ENCODE measurements around the gene BPGM. TPM values are rescaled to one million over a fixed set of nuclear protein-coding genes. Genes with fewer than 3 reads are reported as not detected.
A peak's percentile ranks its signal among the peaks of the same experiment; 100 is the strongest.

BPGM gene
- total and polyA plus RNA-seq, 9 donors: 17.2 to 36.8 (median 26.8) TPM

DNA sequence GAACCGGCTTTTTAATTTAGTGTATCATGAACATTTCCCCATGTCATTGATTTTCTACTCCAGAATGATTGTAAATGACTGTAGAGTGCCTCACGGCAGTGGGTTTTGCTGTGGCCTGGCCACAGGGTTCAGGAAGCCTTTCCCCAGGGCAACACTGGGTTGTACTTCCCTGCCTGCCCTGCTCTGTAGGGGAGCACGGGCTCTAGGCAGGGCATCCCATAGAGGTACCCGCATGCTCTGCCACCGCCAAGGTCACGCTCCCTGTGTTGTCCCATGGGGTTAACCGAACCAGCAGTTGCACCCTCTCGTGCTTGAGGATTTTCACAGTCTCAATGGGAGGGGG is 63.8 kb downstream of the BPGM start:
- WGBS (ENCODE audit: insufficient coverage): 72% methylated on average over 7 of the region's 8 CpGs
- H3K9me3 ChIP-seq (replicated peaks; ENCODE audit: control insufficient read depth, low read depth, low read length): no peaks in the 10 kb centered on the region
- no peaks in the 10 kb centered on the region for H3K36me3 ChIP-seq (ENCODE audit: control insufficient read depth, insufficient read depth, low read length)
- H3K27ac ChIP-seq (ENCODE audit: low read length): no peak overlapping the region
- H3K27me3 ChIP-seq (ENCODE audit: control insufficient read depth, insufficient read depth, low read length): no peaks in the 10 kb centered on the region
- no peak for DNase-seq
- H3K4me1 ChIP-seq (ENCODE audit: control insufficient read depth, insufficient read depth, low read length): no peaks in the 10 kb centered on the region
- no peak overlapping the region for H3K4me3 ChIP-seq (ENCODE audit: low read length)

- no peak overlapping the region for H3K27ac ChIP-seq (ENCODE audit: low read length)
- H3K4me3 ChIP-seq (ENCODE audit: low read length): no peak overlapping the region
- WGBS (ENCODE audit: insufficient coverage): 46% methylated on average over 5 of the region's 9 CpGs
- H3K27me3 ChIP-seq (ENCODE audit: control insufficient read depth, insufficient read depth, low read length): no peaks in the 10 kb centered on the region
- H3K9me3 ChIP-seq (replicated peaks; ENCODE audit: control insufficient read depth, low read depth, low read length): no peaks in the 10 kb centered on the region
- no peaks in the 10 kb centered on the region for H3K4me1 ChIP-seq (ENCODE audit: control insufficient read depth, insufficient read depth, low read length)
- no peaks in the 10 kb centered on the region for H3K36me3 ChIP-seq (ENCODE audit: control insufficient read depth, insufficient read depth, low read length)
- no peak for DNase-seq
Observed at GRCh38 chr7:134710854-134711624, 64.4 kb downstream of the BPGM start.

GRCh38 chr7:134712196-134712595 is 65.5 kb downstream of the BPGM start:
- H3K9me3 ChIP-seq (replicated peaks; ENCODE audit: control insufficient read depth, low read depth, low read length): no peaks in the 10 kb centered on the region
- H3K4me3 ChIP-seq (ENCODE audit: low read length): no peak overlapping the region
- no peak overlapping the region for H3K27ac ChIP-seq (ENCODE audit: low read length)
- DNase-seq: no peak
- no peaks in the 10 kb centered on the region for H3K4me1 ChIP-seq (ENCODE audit: control insufficient read depth, insufficient read depth, low read length)
- H3K36me3 ChIP-seq (ENCODE audit: control insufficient read depth, insufficient read depth, low read length): no peaks in the 10 kb centered on the region
- H3K27me3 ChIP-seq (ENCODE audit: control insufficient read depth, insufficient read depth, low read length): no peaks in the 10 kb centered on the region
- no CpG with 5 or more reads among the region's 4 CpGs for WGBS (ENCODE audit: insufficient coverage)

GRCh38 chr7:134714470-134715205 is 68.0 kb downstream of the BPGM start:
- WGBS (ENCODE audit: insufficient coverage): 100% methylated on average over 1 of the region's 2 CpGs
- Histone ChIP-seq H3K36me3 (ENCODE audit: control insufficient read depth, insufficient read depth, low read length) (no peaks in the 10 kb centered on the region), H3K27ac (ENCODE audit: low read length) (no peak overlapping the region), H3K4me3 (ENCODE audit: low read length) (no peak overlapping the region), H3K9me3 (replicated peaks; ENCODE audit: control insufficient read depth, low read depth, low read length) (no peaks in the 10 kb centered on the region), H3K4me1 (ENCODE audit: control insufficient read depth, insufficient read depth, low read length) (no peaks in the 10 kb centered on the region), H3K27me3 (ENCODE audit: control insufficient read depth, insufficient read depth, low read length) (no peaks in the 10 kb centered on the region)
- DNase-seq: no peak

- no CpG with 5 or more reads among the region's 2 CpGs for WGBS (ENCODE audit: insufficient coverage)
- no peaks in the 10 kb centered on the region for H3K9me3 ChIP-seq (replicated peaks; ENCODE audit: control insufficient read depth, low read depth, low read length)
- DNase-seq: no peak
- peaks cover 8% of the 10 kb centered on the region for H3K4me1 ChIP-seq (ENCODE audit: control insufficient read depth, insufficient read depth, low read length)
- no peak overlapping the region for H3K27ac ChIP-seq (ENCODE audit: low read length)
- no peak overlapping the region for H3K4me3 ChIP-seq (ENCODE audit: low read length)
- no peaks in the 10 kb centered on the region for H3K36me3 ChIP-seq (ENCODE audit: control insufficient read depth, insufficient read depth, low read length)
- H3K27me3 ChIP-seq (ENCODE audit: control insufficient read depth, insufficient read depth, low read length): no peaks in the 10 kb centered on the region
Observed at GRCh38 chr7:134718211-134718875, 71.7 kb downstream of the BPGM start.

DNA sequence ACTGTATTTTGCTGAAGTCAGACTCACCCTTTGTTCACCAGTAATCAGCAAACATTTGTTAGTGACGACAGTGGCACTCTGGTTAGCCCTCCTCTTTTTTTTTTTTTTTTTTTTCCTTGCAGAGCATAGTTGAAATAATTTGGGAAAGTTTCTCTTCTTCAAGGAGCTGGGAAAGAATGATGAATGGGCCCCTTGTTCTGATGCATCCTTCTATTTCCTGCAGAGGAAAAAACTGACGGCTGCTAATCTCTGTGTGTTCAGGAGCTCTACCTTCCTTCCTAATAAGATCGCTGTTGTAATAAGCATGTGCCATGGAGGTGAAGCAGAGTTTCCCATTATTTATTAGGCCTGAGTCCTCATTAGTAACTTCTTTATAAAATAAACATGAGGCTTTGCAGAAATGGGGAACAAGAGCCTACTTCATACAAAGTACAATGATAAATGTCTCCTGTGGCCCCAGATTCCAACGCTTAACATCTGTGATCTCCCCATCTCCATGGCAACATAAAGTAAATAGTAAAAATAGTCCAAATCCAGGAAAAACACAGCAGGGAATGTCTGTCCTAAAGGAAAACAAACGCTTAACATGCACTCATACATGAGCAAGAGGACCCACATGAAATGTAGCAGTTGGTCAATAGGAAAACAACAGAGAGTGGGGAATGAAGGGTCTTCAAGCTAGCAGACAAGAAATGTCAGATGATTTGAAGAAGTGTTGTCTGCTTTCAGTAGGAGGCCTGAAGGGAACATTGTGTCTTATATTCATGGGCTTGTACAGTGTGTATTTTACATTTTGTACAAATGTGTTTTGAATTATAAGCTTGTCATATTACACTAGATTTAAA is 73.7 kb downstream of the BPGM start:
- DNase-seq: peak; percentile 93
- Histone ChIP-seq H3K36me3 (ENCODE audit: control insufficient read depth, insufficient read depth, low read length) (no peaks in the 10 kb centered on the region), H3K27me3 (ENCODE audit: control insufficient read depth, insufficient read depth, low read length) (no peaks in the 10 kb centered on the region), H3K4me1 (ENCODE audit: control insufficient read depth, insufficient read depth, low read length) (peaks cover 12% of the 10 kb centered on the region), H3K9me3 (replicated peaks; ENCODE audit: control insufficient read depth, low read depth, low read length) (no peaks in the 10 kb centered on the region), H3K4me3 (ENCODE audit: low read length) (no peak overlapping the region), H3K27ac (ENCODE audit: low read length) (peak overlapping the region; percentile 91)
- no CpG with 5 or more reads among the region's 5 CpGs for WGBS (ENCODE audit: insufficient coverage)

- H3K27ac ChIP-seq (ENCODE audit: low read length): peak overlapping the region; percentile 91
- DNase-seq: no peak
- H3K4me1 ChIP-seq (ENCODE audit: control insufficient read depth, insufficient read depth, low read length): peaks cover 12% of the 10 kb centered on the region
- H3K4me3 ChIP-seq (ENCODE audit: low read length): no peak overlapping the region
- no CpG with 5 or more reads among the region's 2 CpGs for WGBS (ENCODE audit: insufficient coverage)
- H3K27me3 ChIP-seq (ENCODE audit: control insufficient read depth, insufficient read depth, low read length): no peaks in the 10 kb centered on the region
- H3K36me3 ChIP-seq (ENCODE audit: control insufficient read depth, insufficient read depth, low read length): no peaks in the 10 kb centered on the region
- H3K9me3 ChIP-seq (replicated peaks; ENCODE audit: control insufficient read depth, low read depth, low read length): no peaks in the 10 kb centered on the region
Observed at GRCh38 chr7:134721171-134721570, 74.5 kb downstream of the BPGM start.

DNA sequence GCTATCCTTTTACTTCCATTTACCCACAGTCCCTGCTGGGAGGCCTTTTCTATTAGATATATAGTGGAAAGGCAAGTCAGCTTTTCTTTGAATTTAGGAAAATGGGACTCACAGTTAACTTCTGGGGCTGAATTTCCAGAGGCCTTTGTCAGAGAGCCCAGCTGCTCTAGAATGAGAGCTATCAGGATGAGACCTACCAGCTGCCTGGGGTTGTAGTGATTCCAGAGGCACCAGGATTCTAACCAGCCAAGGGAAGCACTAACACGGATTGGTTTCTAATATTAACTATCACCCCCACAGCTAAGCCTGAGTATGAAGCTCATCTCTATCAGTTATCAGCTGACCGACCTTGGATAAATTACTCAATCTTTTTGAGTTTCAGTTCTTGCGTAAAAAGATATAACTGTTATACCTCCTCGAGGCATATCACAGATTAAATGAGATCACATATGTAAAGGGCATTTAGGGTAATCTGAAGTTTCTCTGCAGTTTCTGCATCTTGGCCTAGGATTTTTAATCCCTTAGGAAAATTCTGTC is 76.2 kb downstream of the BPGM start:
- WGBS (ENCODE audit: insufficient coverage): 80% methylated on average over 1 of the region's 4 CpGs
- no peak overlapping the region for H3K27ac ChIP-seq (ENCODE audit: low read length)

DNA sequence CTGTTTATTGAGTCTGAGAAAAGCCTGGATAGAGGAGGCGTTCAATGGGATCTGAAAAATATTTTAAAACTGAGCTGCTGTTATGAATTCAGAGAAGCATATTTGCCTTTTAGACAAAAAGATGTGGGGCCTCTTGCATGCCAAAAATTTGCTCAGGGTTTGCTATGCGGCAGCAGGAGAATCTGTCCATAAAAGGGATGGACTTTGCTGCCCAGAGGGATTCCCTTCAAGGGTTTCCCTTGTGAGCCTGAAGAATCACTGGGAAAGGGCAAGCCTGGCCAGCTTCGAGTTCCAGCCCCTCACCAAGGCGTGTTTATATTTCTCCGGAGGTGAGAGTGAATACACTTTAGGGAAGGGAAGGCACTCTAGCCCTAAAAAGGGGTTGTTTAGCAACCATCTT is 77.2 kb downstream of the BPGM start:
- H3K4me1 ChIP-seq (ENCODE audit: control insufficient read depth, insufficient read depth, low read length): peaks cover 12% of the 10 kb centered on the region
- WGBS (ENCODE audit: insufficient coverage): 55% methylated on average over 5 of the region's 5 CpGs
- no peaks in the 10 kb centered on the region for H3K9me3 ChIP-seq (replicated peaks; ENCODE audit: control insufficient read depth, low read depth, low read length)
- no peaks in the 10 kb centered on the region for H3K36me3 ChIP-seq (ENCODE audit: control insufficient read depth, insufficient read depth, low read length)
- H3K27me3 ChIP-seq (ENCODE audit: control insufficient read depth, insufficient read depth, low read length): no peaks in the 10 kb centered on the region
- H3K4me3 ChIP-seq (ENCODE audit: low read length): no peak overlapping the region
- DNase-seq: peak; percentile 55
- peak overlapping the region; percentile 11 for H3K27ac ChIP-seq (ENCODE audit: low read length)

More for the DNA sequence above, 76.2 kb downstream of the BPGM start:
- H3K9me3 ChIP-seq (replicated peaks; ENCODE audit: control insufficient read depth, low read depth, low read length): no peaks in the 10 kb centered on the region
- DNase-seq: no peak
- H3K27me3 ChIP-seq (ENCODE audit: control insufficient read depth, insufficient read depth, low read length): no peaks in the 10 kb centered on the region
- H3K36me3 ChIP-seq (ENCODE audit: control insufficient read depth, insufficient read depth, low read length): no peaks in the 10 kb centered on the region
- peaks cover 12% of the 10 kb centered on the region for H3K4me1 ChIP-seq (ENCODE audit: control insufficient read depth, insufficient read depth, low read length)
- no peak overlapping the region for H3K4me3 ChIP-seq (ENCODE audit: low read length)
